Endothelial cell of umbilical vein (primary cell): ENCODE data around the gene PPP1R12A. TPM values are rescaled to one million over a fixed set of nuclear protein-coding genes. Genes with fewer than 3 reads are reported as not detected.

Experiments
- BruUV-seq: library from RNA; stranded (reverse); fragments of 400-500 nt; replicated peaks from 2 replicates; lab custom pipeline; 2021; lab: Mats Ljungman, UMichigan
- CTCF ChIA-PET: fragments of 300-600, 350-600 bp; sonication (Branson Sonifier 250); formaldehyde crosslinking; loops from one replicate; lab custom pipeline; 2021; ENCODE audit warnings: antibody characterized with exemption, inconsistent platforms; lab: Charles Lee
- POLR2A ChIA-PET: fragments of 300-600, 350-600 bp; sonication (Branson Sonifier 250); formaldehyde crosslinking; loops from one replicate; lab custom pipeline; 2021; ENCODE audit warnings: antibody characterized with exemption, inconsistent platforms; lab: Charles Lee
- DNase-seq: peaks from one replicate; pipeline ENCODE4 v3.0.0-alpha.2; 2011; ENCODE audit warnings: low read depth, low spot score
- FAIRE-seq: peaks from 2 replicates; lab custom pipeline; 2011; peaks lifted over from hg19 to GRCh38; lab: Jason Lieb, UNC
- H2AFZ ChIP-seq: 2 replicates; pipeline ENCODE4 v1.6.0; 2012; ENCODE audit warnings: low read depth, low read length, control low read depth, inconsistent platforms
- H3K27ac ChIP-seq: 2 replicates; pipeline ENCODE4 v1.5.1; 2011; ENCODE audit warnings: low read depth, mild to moderate bottlenecking, control low read depth, low read length, moderate library complexity; ENCODE audit not compliant: insufficient read depth
- H3K27me3 ChIP-seq, 2 experiments: 2 replicates each; pipeline versions ENCODE4 v1.6.0 to v1.6.1; 2011; ENCODE audit warnings: low read length in 2 of 2, mixed read lengths in 1 of 2; ENCODE audit not compliant: control insufficient read depth in 2 of 2, insufficient read depth in 2 of 2
- H3K36me3 ChIP-seq, 2 experiments: 2 replicates in 1 of 2; 3 replicates in 1 of 2; pipeline ENCODE4 v1.5.1; 2011; ENCODE audit warnings: low read length in 2 of 2, mild to moderate bottlenecking in 1 of 2, moderate library complexity in 1 of 2; ENCODE audit not compliant: control insufficient read depth in 2 of 2, insufficient read depth in 2 of 2; ENCODE audit errors: extremely low read depth in 1 of 2
- H3K4me1 ChIP-seq: 3 replicates; pipeline ENCODE4 v1.5.1; 2011; ENCODE audit warnings: mild to moderate bottlenecking, low read length; ENCODE audit not compliant: control insufficient read depth, insufficient read depth; ENCODE audit errors: extremely low read depth
- H3K4me2 ChIP-seq: 2 replicates; pipeline ENCODE4 v1.6.1; 2011; ENCODE audit warnings: low read length, control low read depth, mixed read lengths; ENCODE audit not compliant: insufficient read depth
- H3K4me3 ChIP-seq, 3 experiments: fragments of 200-600 bp in 1 of 3; sonication (generic), shearing (Covaris generic) in 1 of 3; replicated peaks in 1 of 3; 2 replicates each; pipeline ENCODE4 v1.5.1; 2011 to 2016; ENCODE audit warnings: control low read depth in 3 of 3, low read length in 3 of 3, mild to moderate bottlenecking in 2 of 3, inconsistent platforms in 1 of 3, low read depth in 1 of 3, moderate library complexity in 1 of 3; ENCODE audit not compliant: insufficient read depth in 1 of 3
- H3K79me2 ChIP-seq: 2 replicates; pipeline ENCODE4 v1.6.0; 2012; ENCODE audit warnings: low read length, inconsistent platforms; ENCODE audit not compliant: control insufficient read depth, insufficient read depth
- H3K9ac ChIP-seq: replicated peaks from 2 replicates; pipeline ENCODE3; 2011; ENCODE audit warnings: low read length, control low read depth; ENCODE audit not compliant: insufficient read depth; ENCODE audit errors: extremely low read depth
- H3K9me1 ChIP-seq: replicated peaks from 3 replicates; pipeline ENCODE4 v1.6.0; 2011; ENCODE audit warnings: mild to moderate bottlenecking, low read length; ENCODE audit not compliant: control insufficient read depth, insufficient read depth; ENCODE audit errors: extremely low read depth
- H3K9me3 ChIP-seq: replicated peaks from 2 replicates; pipeline ENCODE4 v1.5.1; 2012; ENCODE audit warnings: low read length, inconsistent platforms; ENCODE audit not compliant: control insufficient read depth, insufficient read depth
- H4K20me1 ChIP-seq: replicated peaks from 2 replicates; pipeline ENCODE3; 2011; ENCODE audit warnings: mild to moderate bottlenecking, low read length; ENCODE audit not compliant: control insufficient read depth, insufficient read depth; ENCODE audit errors: extremely low read depth
- EZH2 ChIP-seq: IDR thresholded peaks from 2 replicates; pipeline ENCODE4 v1.6.1; 2012; ENCODE audit warnings: borderline replicate concordance, low read depth, mild to moderate bottlenecking, moderate library complexity, low read length, inconsistent platforms; ENCODE audit not compliant: severe bottlenecking
- FOS ChIP-seq: IDR thresholded peaks from 2 replicates; pipeline ENCODE4 v1.6.1; 2011; ENCODE audit warnings: mild to moderate bottlenecking, low read length, moderate library complexity, borderline replicate concordance; ENCODE audit not compliant: insufficient read depth
- GATA2 ChIP-seq: IDR thresholded peaks from 2 replicates; pipeline ENCODE4 v1.7.0; 2011; ENCODE audit warnings: low read depth, mild to moderate bottlenecking, moderate library complexity, mixed read lengths, low read length; ENCODE audit not compliant: insufficient read length, insufficient read depth
- JUN ChIP-seq: IDR thresholded peaks from 2 replicates; pipeline ENCODE4 v1.6.1; 2011; ENCODE audit warnings: borderline replicate concordance, low read depth; ENCODE audit not compliant: insufficient read length, insufficient read depth
- MAX ChIP-seq: IDR thresholded peaks from 2 replicates; pipeline ENCODE4 v1.6.1; 2011; ENCODE audit not compliant: insufficient read depth, insufficient read length
- MYC ChIP-seq: IDR thresholded peaks from one replicate; pipeline ENCODE4 v1.6.1; 2011; ENCODE audit warnings: mild to moderate bottlenecking, low read depth, low read length
- POLR2A ChIP-seq: IDR thresholded peaks from 2 replicates; pipeline ENCODE4 v1.6.1; 2012; ENCODE audit warnings: low read depth, mild to moderate bottlenecking, control low read depth, low read length
- POLR2AphosphoS5 ChIP-seq: IDR thresholded peaks from 2 replicates; pipeline ENCODE4 v1.6.1; 2012; ENCODE audit warnings: low read depth, mild to moderate bottlenecking, control low read depth, low read length, moderate library complexity; ENCODE audit not compliant: insufficient read depth
- dilution Hi-C: fragments of 300-500 bp; cut with MboI; formaldehyde crosslinking; loops from one replicate; pipeline ENCODE4 v1.15.0; 2019; ENCODE audit warnings: low sequenced_read_pairs; ENCODE audit not compliant: extremely low pct_ligation_motif_present
- intact Hi-C: fragments of 100-400 bp; cut with micrococcal nuclease; formaldehyde crosslinking; loops from one replicate; pipeline ENCODE4 v1.10.0; 2022
- polyA plus RNA-seq, 4 experiments: library from polyadenylated mRNA; depleted of rRNA in 3 of 4; stranded (reverse) in 3 of 4; unstranded in 1 of 4; fragments of >200 nt; gene quantifications; 2 replicates each; pipeline versions ENCODE4 v1.2.1 to v1.2.3, GENCODE V29; 2011 to 2012; ENCODE audit warnings: missing spikeins in 1 of 4
- total RNA-seq: library from RNA; stranded (reverse); gene quantifications from 2 replicates; pipeline ENCODE4 v1.2.3, GENCODE V29; 2021
- TF ChIP-seq, protein P1 (sequence below), 2 donors: IDR thresholded peaks; 1 replicate in 1 of 2; 2 replicates in 1 of 2; pipeline ENCODE4 v1.5.1; 2011; ENCODE audit warnings: low read length in 2 of 2, mild to moderate bottlenecking in 2 of 2, moderate library complexity in 2 of 2, control low read depth in 1 of 2, inconsistent platforms in 1 of 2, low read depth in 1 of 2; ENCODE audit not compliant: insufficient read depth in 1 of 2; ENCODE audit errors: extremely low read depth in 1 of 2

Gene PPP1R12A
- total and polyA plus RNA-seq, 2 donors (not counting 3 experiments of a cell fraction or from before 2014, with no cell fraction given), result 12.9 to 83.9 TPM

GRCh38 chr12:79936670-79937069 lies 1.8 kb upstream of the PPP1R12A start:
- no peak for TF ChIP-seq POLR2A
- no peak for TF ChIP-seq MYC
- TF ChIP-seq POLR2AphosphoS5, result no peak
- no peak for TF ChIP-seq EZH2
- no peak for TF ChIP-seq JUN
- TF ChIP-seq, protein P1, sequence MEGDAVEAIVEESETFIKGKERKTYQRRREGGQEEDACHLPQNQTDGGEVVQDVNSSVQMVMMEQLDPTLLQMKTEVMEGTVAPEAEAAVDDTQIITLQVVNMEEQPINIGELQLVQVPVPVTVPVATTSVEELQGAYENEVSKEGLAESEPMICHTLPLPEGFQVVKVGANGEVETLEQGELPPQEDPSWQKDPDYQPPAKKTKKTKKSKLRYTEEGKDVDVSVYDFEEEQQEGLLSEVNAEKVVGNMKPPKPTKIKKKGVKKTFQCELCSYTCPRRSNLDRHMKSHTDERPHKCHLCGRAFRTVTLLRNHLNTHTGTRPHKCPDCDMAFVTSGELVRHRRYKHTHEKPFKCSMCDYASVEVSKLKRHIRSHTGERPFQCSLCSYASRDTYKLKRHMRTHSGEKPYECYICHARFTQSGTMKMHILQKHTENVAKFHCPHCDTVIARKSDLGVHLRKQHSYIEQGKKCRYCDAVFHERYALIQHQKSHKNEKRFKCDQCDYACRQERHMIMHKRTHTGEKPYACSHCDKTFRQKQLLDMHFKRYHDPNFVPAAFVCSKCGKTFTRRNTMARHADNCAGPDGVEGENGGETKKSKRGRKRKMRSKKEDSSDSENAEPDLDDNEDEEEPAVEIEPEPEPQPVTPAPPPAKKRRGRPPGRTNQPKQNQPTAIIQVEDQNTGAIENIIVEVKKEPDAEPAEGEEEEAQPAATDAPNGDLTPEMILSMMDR (IDR thresholded peaks at IDR 0.05; ENCODE audit: extremely low read depth in 1 of 2, insufficient read depth in 1 of 2, low read depth in 1 of 2, low read length in 2 of 2), result no peak
- no peak for TF ChIP-seq GATA2
- TF ChIP-seq FOS, result no peak
- no peak for TF ChIP-seq MAX

More at GRCh38 chr12:79936670-79937069, 1.8 kb upstream of the PPP1R12A start:
- Histone ChIP-seq H3K9me1 (no peaks in the 10 kb centered on the region), H4K20me1 (peaks cover 6% of the 10 kb centered on the region), H3K27me3 (no peaks in the 10 kb centered on the region), H3K9me3 (no peaks in the 10 kb centered on the region), H3K4me2 (peak overlapping the region; percentile 95), H3K27ac (no peak overlapping the region), H3K4me3 (no peak overlapping the region), H2AFZ (no peak overlapping the region), H3K9ac (peak overlapping the region; percentile 28), H3K79me2 (peaks cover 37% of the 10 kb centered on the region), H3K4me1 (peaks cover 22% of the 10 kb centered on the region), H3K36me3 (no peaks in the 10 kb centered on the region)
- intact Hi-C loops (loop anchor here (10.0 kb wide), 1 partner anchor 418 kb away; no protein-coding TSS in a partner anchor), dilution Hi-C loops (no loop called here)
- POLR2A ChIA-PET, result no interaction called here
- peak; percentile 37 for FAIRE-seq
- peak; percentile 43 for DNase-seq
- no TSS peak for BruUV-seq
- CTCF ChIA-PET, result interaction anchor here (0.9 to 2.9 kb wide), 6 partner anchors 11 to 258 kb away, joined by 3 to 14 read pairs (median 4); no protein-coding TSS in a partner anchor
